HepG2 (cell line): ENCODE data around the gene CTDSP1. TPM values are rescaled to one million over a fixed set of nuclear protein-coding genes. Genes with fewer than 3 reads are reported as not detected.

Experiments used
- ATF3 ChIP-seq: sonication (generic); formaldehyde crosslinking; IDR thresholded peaks from 2 replicates; pipeline ENCODE4 v1.4.0; 2020; ENCODE audit warnings: missing genetic modification reagents
- CBX2 ChIP-seq, 2 experiments: fragments of 200-600 bp in 1 of 2; sonication (generic); formaldehyde crosslinking in 1 of 2; IDR thresholded peaks; 2 replicates each; pipeline versions ENCODE4 v1.7.0 to v1.8.1; 2018 to 2022; ENCODE audit warnings: low read depth in 2 of 2, low read length in 1 of 2, mild to moderate bottlenecking in 1 of 2, missing genetic modification reagents in 1 of 2
- CENPT ChIP-seq: sonication (generic); formaldehyde crosslinking; IDR thresholded peaks from 2 replicates; pipeline ENCODE4 v1.8.0; 2022; ENCODE audit warnings: low read depth, mild to moderate bottlenecking, moderate library complexity, missing genetic modification reagents
- CHCHD3 ChIP-seq: sonication (generic); formaldehyde crosslinking; IDR thresholded peaks from 2 replicates; pipeline ENCODE4 v1.8.0; 2022; ENCODE audit warnings: mild to moderate bottlenecking, missing genetic modification reagents, moderate library complexity
- ESRRA ChIP-seq: sonication (generic); formaldehyde crosslinking; IDR thresholded peaks from 2 replicates; pipeline ENCODE4 v1.5.1; 2020; ENCODE audit warnings: mild to moderate bottlenecking, low read depth, missing genetic modification reagents
- ETV5 ChIP-seq: IDR thresholded peaks from 2 replicates; pipeline ENCODE4 v1.6.1; 2018; ENCODE audit warnings: missing biosample characterization, missing genetic modification reagents, inconsistent platforms, borderline replicate concordance
- EZH2 ChIP-seq: conservative IDR thresholded peaks from 2 replicates; pipeline ENCODE4 v1.6.1; 2012; ENCODE audit warnings: mild to moderate bottlenecking, low read depth, low read length, moderate library complexity
- JUND ChIP-seq: sonication (generic); formaldehyde crosslinking; IDR thresholded peaks from 2 replicates; pipeline ENCODE4 v1.8.0; 2022; ENCODE audit warnings: mild to moderate bottlenecking, missing genetic modification reagents
- NR1H2 ChIP-seq: sonication (generic); formaldehyde crosslinking; IDR thresholded peaks from 2 replicates; pipeline ENCODE4 v1.8.1; 2022; ENCODE audit warnings: low read depth, missing genetic modification reagents, borderline replicate concordance
- NRL ChIP-seq: sonication (generic); formaldehyde crosslinking; IDR thresholded peaks from 2 replicates; pipeline ENCODE4 v1.5.0; 2020; ENCODE audit warnings: missing genetic modification reagents, mild to moderate bottlenecking, moderate library complexity, borderline replicate concordance
- RFX5 ChIP-seq: IDR thresholded peaks from 2 replicates; pipeline ENCODE4 v1.6.1; 2011; ENCODE audit warnings: low read depth, low read length, improper control_type of control experiment
- SAFB2 ChIP-seq: sonication (generic); formaldehyde crosslinking; IDR thresholded peaks from 2 replicates; pipeline ENCODE4 v1.5.1; 2020; ENCODE audit warnings: missing genetic modification reagents, low read depth, mild to moderate bottlenecking, borderline replicate concordance
- SP2 ChIP-seq: sonication (generic); formaldehyde crosslinking; IDR thresholded peaks from 2 replicates; pipeline ENCODE4 v1.5.1; 2020; ENCODE audit warnings: mild to moderate bottlenecking, missing genetic modification reagents
- STAT6 ChIP-seq: sonication (generic); formaldehyde crosslinking; IDR thresholded peaks from 2 replicates; pipeline ENCODE4 v1.4.0; 2020; ENCODE audit warnings: missing genetic modification reagents, mild to moderate bottlenecking, borderline replicate concordance
- THAP11 ChIP-seq: IDR thresholded peaks from 2 replicates; pipeline ENCODE4 v1.6.1; 2016; ENCODE audit warnings: missing biosample characterization, missing genetic modification reagents
- THAP7 ChIP-seq: sonication (generic); formaldehyde crosslinking; IDR thresholded peaks from 2 replicates; pipeline ENCODE4 v1.8.1; 2023; ENCODE audit warnings: mild to moderate bottlenecking, missing genetic modification reagents
- THYN1 ChIP-seq: sonication (generic); formaldehyde crosslinking; IDR thresholded peaks from 2 replicates; pipeline ENCODE4 v1.8.1; 2023; ENCODE audit warnings: low read depth, mild to moderate bottlenecking, moderate library complexity, missing genetic modification reagents, borderline replicate concordance
- ZBTB3 ChIP-seq: sonication (generic); formaldehyde crosslinking; IDR thresholded peaks from 2 replicates; pipeline ENCODE4 v1.4.0; 2020; ENCODE audit warnings: low read depth, mild to moderate bottlenecking, moderate library complexity, missing genetic modification reagents, borderline replicate concordance
- ZFY ChIP-seq: sonication (generic); formaldehyde crosslinking; IDR thresholded peaks from 2 replicates; pipeline ENCODE4 v1.4.0; 2020; ENCODE audit warnings: missing genetic modification reagents
- ZMYM4 ChIP-seq: sonication (generic); formaldehyde crosslinking; IDR thresholded peaks from 2 replicates; pipeline ENCODE4 v1.8.1; 2023; ENCODE audit warnings: mild to moderate bottlenecking, missing genetic modification reagents
- ZNF143 ChIP-seq: sonication (generic); formaldehyde crosslinking; IDR thresholded peaks from 2 replicates; pipeline ENCODE4 v1.4.0; 2020; ENCODE audit warnings: missing genetic modification reagents
- ZNF263 ChIP-seq: sonication (generic); formaldehyde crosslinking; IDR thresholded peaks from 2 replicates; pipeline ENCODE4 v1.4.0; 2020; ENCODE audit warnings: missing genetic modification reagents
- ZNF513 ChIP-seq: sonication (generic); formaldehyde crosslinking; conservative IDR thresholded peaks from 2 replicates; pipeline ENCODE4 v1.5.0; 2020; ENCODE audit warnings: missing genetic modification reagents
- ZSCAN20 ChIP-seq: sonication (generic); formaldehyde crosslinking; IDR thresholded peaks from 2 replicates; pipeline ENCODE4 v1.4.0; 2020; ENCODE audit warnings: missing genetic modification reagents, mild to moderate bottlenecking, borderline replicate concordance
- ZSCAN29 ChIP-seq: sonication (generic); formaldehyde crosslinking; conservative IDR thresholded peaks from 2 replicates; pipeline ENCODE4 v1.4.0; 2020; ENCODE audit warnings: mild to moderate bottlenecking, missing genetic modification reagents
- polyA plus RNA-seq, 8 experiments: library from polyadenylated mRNA; depleted of rRNA in 3 of 8; stranded (reverse) in 7 of 8; unstranded in 1 of 8; fragments of >200 nt; fragmentation: Illumina TruSeq in 4 of 8; extraction: Trizol in 4 of 8; gene quantifications; 2 replicates each; pipeline versions ENCODE4 v1.2.1 to v1.2.3, GENCODE V29; 2011 to 2016; ENCODE audit warnings: low read depth in 4 of 8, missing spikeins in 1 of 8, mixed read lengths in 1 of 8; ENCODE audit not compliant: insufficient read depth in 1 of 8
- total RNA-seq, 5 experiments: library from RNA; depleted of rRNA; stranded (reverse); fragments of >200 nt; fragmentation: Illumina TruSeq; extraction: Trizol; gene quantifications; 2 replicates each; pipeline ENCODE4 v1.2.3, GENCODE V29; 2016; ENCODE audit warnings: low read depth in 1 of 5

Gene CTDSP1
- total and polyA plus RNA-seq, 2 of the 13 experiments (the other 11 are each of a cell fraction or from before 2014, with no cell fraction given) = 91.0 to 268 TPM

- no peak for TF ChIP-seq ZNF513 (CRISPR knock-in tag)
- TF ChIP-seq ZSCAN20 (CRISPR knock-in tag) = no peak
- TF ChIP-seq ZMYM4 (CRISPR knock-in tag) = peak; percentile 49
- no peak for TF ChIP-seq ZNF263 (CRISPR knock-in tag)
- TF ChIP-seq CENPT (CRISPR knock-in tag) = peak; percentile 13; the same call in 1 of the 2 replicates
- peak; percentile 64; the same call in 1 of the 2 replicates for TF ChIP-seq SP2 (CRISPR knock-in tag)
- TF ChIP-seq RFX5 = 0 out of 2 replicates have a peak, but pooled peaks have one; percentile 28
- TF ChIP-seq ESRRA = peak; percentile 33; the same call in 1 of the 2 replicates
- peak; percentile 80 for TF ChIP-seq THAP11 (CRISPR knock-in tag)
- TF ChIP-seq ETV5 (CRISPR knock-in tag) = peak; percentile 84
- TF ChIP-seq STAT6 = 0 out of 2 replicates have a peak, but pooled peaks have one; percentile 70
- no peak for TF ChIP-seq THAP7 (CRISPR knock-in tag)
- no peak for TF ChIP-seq NRL (CRISPR knock-in tag)
- no peak for TF ChIP-seq ATF3 (CRISPR knock-in tag)
- TF ChIP-seq CHCHD3 = no peak
- no peak; the same call in 1 of the 2 replicates for TF ChIP-seq ZBTB3 (CRISPR knock-in tag)
- peak; percentile 25; the same call in 1 of the 2 replicates for TF ChIP-seq SAFB2
- no peak for TF ChIP-seq JUND
- no peak for TF ChIP-seq EZH2
- no peak for TF ChIP-seq ZSCAN29 (CRISPR knock-in tag)
- TF ChIP-seq ZFY (CRISPR knock-in tag) = peak; percentile 76
- TF ChIP-seq NR1H2 (CRISPR knock-in tag) = no peak
- TF ChIP-seq THYN1 (CRISPR knock-in tag) = no peak; the same call in 1 of the 2 replicates
- TF ChIP-seq CBX2 (IDR thresholded peaks at IDR 0.05; ENCODE audit: low read depth, low read length) = no peak
- TF ChIP-seq CBX2 (CRISPR knock-in tag; IDR thresholded peaks at IDR 0.05; ENCODE audit: low read depth) = no peak
- no peak; the same call in 1 of the 2 replicates for TF ChIP-seq ZNF143
These were observed 6.7 kb downstream of the CTDSP1 start (continued) for GRCh38 chr2:218406209-218406948.
